ENCODE measurements around the gene NUP188.

GRCh38 chr9:129002992-129003391 is 55.5 kb downstream of the NUP188 start:
- TF ChIP-seq CTCF (optimal IDR thresholded peaks at IDR 0.05 in 1 of 3, IDR thresholded peaks at IDR 0.05 in 1 of 3, conservative IDR thresholded peaks at IDR 0.05 in 1 of 3; ENCODE audit: extremely low read depth in 1 of 3, insufficient read depth in 2 of 3, low read length in 3 of 3): no peak
- TF ChIP-seq EZH2 (IDR thresholded peaks at IDR 0.05; ENCODE audit: low read length): no peak
